ENCODE results near the gene TMEM229B.

The TMEM229B gene

DNA sequence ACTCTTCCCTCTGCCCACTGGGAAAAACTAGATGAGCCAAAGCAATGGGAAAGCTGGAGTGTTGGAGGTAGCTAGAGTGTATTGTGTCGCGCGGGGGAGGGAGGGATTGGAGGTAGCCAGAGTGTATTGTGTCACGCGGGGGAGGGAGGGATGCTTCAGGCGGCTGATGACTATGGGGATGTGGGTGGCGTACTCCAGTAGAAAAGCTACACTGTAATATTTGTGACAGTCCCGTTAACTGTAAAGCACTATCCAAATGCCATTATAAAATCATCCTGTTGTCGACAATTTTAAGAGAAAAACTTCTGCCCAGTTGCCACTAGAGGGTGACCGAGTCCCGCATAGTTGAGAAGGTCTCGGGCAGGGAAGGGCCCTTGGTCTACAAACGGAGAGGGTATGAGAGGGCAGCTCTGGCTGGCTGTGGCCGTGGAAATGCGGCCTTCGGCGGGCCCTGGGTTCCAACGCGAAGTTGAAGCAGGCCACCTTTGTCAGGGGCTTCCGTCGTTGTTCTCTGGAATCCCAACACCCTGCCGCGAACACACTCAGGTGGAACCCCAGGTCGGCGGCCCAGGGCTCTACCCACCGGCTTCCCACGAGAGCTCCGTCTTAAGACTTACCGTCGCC lies 61.4 kb downstream of the TMEM229B start:
- Mint-ChIP-seq H3K27me3 (peaks cover 43% of the 10 kb centered on the region), H3K4me1 (ENCODE audit: low read depth) (peaks cover 18% of the 10 kb centered on the region), H3K9me3 (no peaks in the 10 kb centered on the region), H3K27ac (no peak overlapping the region), H3K4me3 (no peak overlapping the region), H3K36me3 (ENCODE audit: low read depth) (no peaks in the 10 kb centered on the region)
- intact Hi-C loops (cut with micrococcal nuclease): loop anchor here (1.0 to 10.0 kb wide), 3 partner anchors 88 to 278 kb away; no protein-coding TSS in a partner anchor

DNA sequence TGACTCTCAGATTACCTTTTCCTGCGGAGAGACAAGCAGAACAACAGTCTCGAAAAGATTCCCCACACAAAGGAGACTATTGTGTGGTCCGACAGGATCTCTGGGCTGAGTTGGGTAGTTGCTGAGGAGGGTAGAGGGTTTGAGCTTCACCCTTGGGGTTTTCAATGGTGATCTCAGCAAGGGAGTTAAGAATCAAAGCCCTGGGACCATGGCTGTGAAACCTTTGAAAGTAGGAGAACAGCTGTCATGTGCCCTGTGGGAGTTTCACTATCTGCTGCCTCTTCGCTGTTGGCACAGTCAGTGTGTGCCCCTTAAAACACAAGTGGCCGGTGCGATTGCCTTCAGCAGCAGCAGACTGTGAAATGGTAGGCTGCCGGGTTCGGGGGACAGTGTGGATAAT lies 62.4 kb downstream of the TMEM229B start:
- peaks cover 45% of the 10 kb centered on the region for H3K27me3 Mint-ChIP-seq
- intact Hi-C loops (cut with micrococcal nuclease): loop anchor here (2.0 to 10.0 kb wide), 2 partner anchors 89 to 279 kb away; no protein-coding TSS in a partner anchor

DNA sequence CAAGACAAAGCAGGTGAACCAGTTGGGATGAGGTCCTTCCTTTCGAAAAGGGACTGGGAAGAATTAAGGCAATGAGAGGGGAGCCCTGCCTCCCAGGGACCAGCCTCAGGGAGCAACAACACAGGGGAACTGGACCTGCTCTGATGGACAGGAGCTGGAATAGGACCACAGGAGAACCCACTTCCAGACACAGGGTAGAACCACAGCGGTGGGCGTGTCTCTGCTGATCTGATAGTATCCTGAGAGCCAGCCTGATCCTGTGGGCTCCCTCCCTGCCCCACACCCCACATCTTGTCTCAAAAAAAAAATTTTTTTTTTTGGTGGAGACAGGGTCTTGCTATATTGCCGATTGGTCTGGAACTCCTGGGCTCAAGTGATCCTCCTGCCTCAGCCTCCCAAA lies 62.9 kb downstream of the TMEM229B start:
- H3K36me3 Mint-ChIP-seq (ENCODE audit: low read depth): no peaks in the 10 kb centered on the region
- H3K4me1 Mint-ChIP-seq (ENCODE audit: low read depth): peaks cover 18% of the 10 kb centered on the region
- intact Hi-C loops (cut with micrococcal nuclease): loop anchor here (2.0 to 10.0 kb wide), 2 partner anchors 89 to 279 kb away; no protein-coding TSS in a partner anchor
- no peaks in the 10 kb centered on the region for H3K9me3 Mint-ChIP-seq
- H3K4me3 Mint-ChIP-seq: no peak overlapping the region
- no peak overlapping the region for H3K27ac Mint-ChIP-seq
- H3K27me3 Mint-ChIP-seq: peaks cover 42% of the 10 kb centered on the region

More for the DNA sequence above, 62.4 kb downstream of the TMEM229B start:
- Mint-ChIP-seq H3K9me3 (no peaks in the 10 kb centered on the region), H3K36me3 (ENCODE audit: low read depth) (no peaks in the 10 kb centered on the region), H3K27ac (no peak overlapping the region), H3K4me3 (no peak overlapping the region), H3K4me1 (ENCODE audit: low read depth) (peaks cover 18% of the 10 kb centered on the region)

DNA sequence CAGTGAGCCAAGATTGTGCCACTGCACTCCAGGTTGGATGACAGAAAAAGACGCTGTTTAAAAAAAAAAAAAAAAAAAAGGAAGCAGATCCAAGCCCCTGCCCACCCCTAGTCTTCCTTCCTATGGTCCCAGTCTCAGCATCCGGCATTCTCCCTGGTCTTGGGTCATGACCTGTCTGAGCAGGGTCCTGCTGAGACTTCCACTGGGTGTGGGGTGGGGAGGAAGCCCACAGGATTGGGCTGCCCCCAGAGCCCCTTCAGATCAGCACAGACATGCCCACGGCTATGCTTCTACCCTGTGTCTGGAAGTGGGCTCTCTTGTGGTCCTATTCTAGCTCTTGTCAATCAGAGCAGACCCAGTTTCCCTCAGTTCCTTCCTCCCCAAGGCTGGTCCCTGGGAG lies 64.0 kb downstream of the TMEM229B start:
- Mint-ChIP-seq H3K9me3 (no peaks in the 10 kb centered on the region), H3K4me1 (ENCODE audit: low read depth) (peaks cover 18% of the 10 kb centered on the region), H3K27ac (no peak overlapping the region), H3K27me3 (peaks cover 48% of the 10 kb centered on the region), H3K4me3 (no peak overlapping the region), H3K36me3 (ENCODE audit: low read depth) (no peaks in the 10 kb centered on the region)
- intact Hi-C loops (cut with micrococcal nuclease): loop anchor here (10.0 kb wide), 1 partner anchor 90 kb away; no protein-coding TSS in a partner anchor

DNA sequence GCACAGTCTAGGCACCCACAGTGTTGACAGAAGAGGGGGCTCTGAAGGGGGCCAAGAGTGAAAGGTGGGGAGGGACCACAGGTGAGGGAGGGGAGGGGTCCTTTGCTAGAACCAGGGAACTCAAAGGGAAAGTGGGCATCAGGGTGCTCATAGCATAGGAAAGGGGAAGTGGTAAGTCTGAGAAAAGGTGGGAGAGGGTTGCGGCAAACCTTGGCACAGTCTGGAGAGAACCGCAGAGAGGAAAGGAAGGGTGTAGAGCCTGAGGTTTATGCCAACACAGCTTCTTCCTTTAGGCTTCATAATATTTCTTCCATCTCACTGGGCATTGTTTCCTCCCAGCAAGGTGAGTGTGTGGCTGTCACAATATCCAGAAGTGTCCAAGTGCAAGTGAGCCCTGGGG lies 65.1 kb downstream of the TMEM229B start:
- intact Hi-C loops (cut with micrococcal nuclease): loop anchor here (10.0 kb wide), 1 partner anchor 91 kb away; no protein-coding TSS in a partner anchor
- Mint-ChIP-seq H3K36me3 (ENCODE audit: low read depth) (no peaks in the 10 kb centered on the region), H3K9me3 (no peaks in the 10 kb centered on the region), H3K27me3 (peaks cover 59% of the 10 kb centered on the region), H3K27ac (no peak overlapping the region), H3K4me1 (ENCODE audit: low read depth) (peaks cover 18% of the 10 kb centered on the region), H3K4me3 (no peak overlapping the region)

DNA sequence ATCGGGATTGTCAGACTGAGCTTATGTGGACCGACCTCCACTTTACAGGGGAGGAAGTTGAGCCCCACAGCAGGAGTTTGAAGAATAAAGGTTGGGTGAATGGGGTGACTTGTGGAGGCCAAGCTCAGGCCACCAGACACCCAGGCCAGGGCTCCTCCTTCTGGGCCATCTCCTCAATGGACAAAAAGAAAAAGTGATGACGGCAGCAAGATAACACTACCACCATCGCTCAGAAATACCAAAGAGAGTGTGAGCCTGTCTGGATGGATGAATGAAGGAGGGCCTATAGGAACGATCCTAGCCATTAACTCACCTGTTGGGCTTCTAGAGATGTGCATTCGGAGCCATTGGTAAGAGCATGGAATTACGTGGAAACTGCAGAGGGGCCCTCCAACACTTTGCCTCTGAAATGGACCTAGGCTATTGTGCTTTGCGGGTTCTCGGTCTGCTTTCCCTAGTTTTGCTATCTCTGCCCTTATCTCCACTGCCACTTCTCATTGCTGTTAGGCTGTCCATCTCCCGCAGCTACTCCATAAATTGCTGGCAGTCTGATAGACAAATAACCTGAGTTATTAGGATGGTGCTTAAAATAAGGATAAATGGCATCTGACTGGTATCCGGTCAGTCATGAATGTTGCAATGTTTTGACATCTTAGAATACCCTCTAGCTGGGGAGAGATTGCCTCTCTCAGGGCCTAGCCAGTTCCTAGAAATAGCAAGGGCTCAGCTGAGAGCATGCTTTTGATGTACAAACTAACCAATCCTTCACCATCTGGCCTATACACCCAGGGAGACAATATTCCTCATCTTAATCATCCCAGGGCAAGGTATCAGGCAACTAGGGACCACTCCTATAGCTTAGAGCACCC lies 66.9 kb downstream of the TMEM229B start:
- Mint-ChIP-seq H3K9me3 (no peaks in the 10 kb centered on the region), H3K36me3 (ENCODE audit: low read depth) (no peaks in the 10 kb centered on the region), H3K4me3 (no peak overlapping the region), H3K27ac (no peak overlapping the region), H3K4me1 (ENCODE audit: low read depth) (peaks cover 18% of the 10 kb centered on the region), H3K27me3 (peaks cover 54% of the 10 kb centered on the region)
- intact Hi-C loops (cut with micrococcal nuclease): loop anchor here (10.0 kb wide), 1 partner anchor 93 kb away; no protein-coding TSS in a partner anchor
